Endodermal cell (in vitro differentiated cells): ENCODE measurements around the gene STPG1. TPM values are rescaled to one million over a fixed set of nuclear protein-coding genes. Genes with fewer than 3 reads are reported as not detected.

ENCODE experiments used
- DNase-seq: peaks from one replicate; pipeline ENCODE4 v3.0.0-alpha.2; 2017
- H3K27ac ChIP-seq: 2 replicates; pipeline ENCODE4 v1.5.1; 2013; ENCODE audit warnings: mild to moderate bottlenecking, low read depth, low read length, moderate library complexity
- H3K27me3 ChIP-seq: 2 replicates; pipeline ENCODE4 v1.6.1; 2013; ENCODE audit warnings: mild to moderate bottlenecking, low read length, moderate library complexity; ENCODE audit not compliant: insufficient read depth, control insufficient read depth, poor library complexity, severe bottlenecking
- H3K36me3 ChIP-seq: 2 replicates; pipeline ENCODE4 v1.7.0; 2013; ENCODE audit warnings: mild to moderate bottlenecking, low read length, moderate library complexity; ENCODE audit not compliant: control insufficient read depth, insufficient read depth
- H3K4me1 ChIP-seq: one replicate; pipeline ENCODE4 v1.7.0; 2013; ENCODE audit warnings: low read length; ENCODE audit not compliant: control insufficient read depth, insufficient read depth
- H3K4me3 ChIP-seq: 2 replicates; pipeline ENCODE4 v1.5.1; 2013; ENCODE audit warnings: mild to moderate bottlenecking, low read length, moderate library complexity
- H3K9ac ChIP-seq: 2 replicates; pipeline ENCODE4 v1.6.1; 2013; ENCODE audit warnings: mild to moderate bottlenecking, low read length, moderate library complexity; ENCODE audit not compliant: poor library complexity, severe bottlenecking; ENCODE audit errors: extremely low read depth
- H3K9me3 ChIP-seq: 2 replicates; pipeline ENCODE4 v1.6.1; 2013; ENCODE audit warnings: mild to moderate bottlenecking, low read length, moderate library complexity; ENCODE audit not compliant: control insufficient read depth
- H3K27ac Mint-ChIP-seq: 2 replicates; pipeline ENCODE4 v1.8.0; 2020; ENCODE audit warnings: mixed read lengths
- H3K27me3 Mint-ChIP-seq: 2 replicates; pipeline ENCODE4 v1.8.0; 2021; ENCODE audit warnings: mild to moderate bottlenecking, mixed read lengths; ENCODE audit not compliant: insufficient read depth
- H3K36me3 Mint-ChIP-seq: 2 replicates; pipeline ENCODE4 v1.8.0; 2020; ENCODE audit warnings: low read depth, mixed read lengths
- H3K4me1 Mint-ChIP-seq: 2 replicates; pipeline ENCODE4 v1.8.0; 2020; ENCODE audit warnings: mixed read lengths
- H3K4me3 Mint-ChIP-seq: 2 replicates; pipeline ENCODE4 v1.8.0; 2020; ENCODE audit warnings: mild to moderate bottlenecking, moderate library complexity, mixed read lengths
- H3K9me3 Mint-ChIP-seq: 2 replicates; pipeline ENCODE4 v1.8.0; 2020; ENCODE audit warnings: mild to moderate bottlenecking, mixed read lengths
- WGBS, 2 experiments: methylation state at CpG; one replicate each; pipeline versions ENCODE4 v1.1.5 to v1.1.7; 2013; ENCODE audit warnings: missing lambda C conversion rate in 2 of 2, mixed read lengths in 1 of 2; ENCODE audit not compliant: insufficient coverage in 1 of 2, insufficient read length in 1 of 2; 5-methylcytosine and 5-hydroxymethylcytosine counted together
- total RNA-seq, 2 donors: library from RNA; stranded (reverse); fragmentation: NEBNext Ultra II Directional in 1 of 2; extraction: Animal tissue kit (Norgen Biotek cat#: 25700) in 1 of 2; gene quantifications; 2 replicates in 1 of 2; 3 replicates in 1 of 2; pipeline ENCODE4 v1.2.1, GENCODE V29; 2021
- TF ChIP-seq, protein P1 (sequence below): fragments of 200-600 bp; sonication (generic); conservative IDR thresholded peaks from 2 replicates; pipeline ENCODE4 v1.5.0; 2021; ENCODE audit warnings: antibody characterized with exemption, mild to moderate bottlenecking

Gene STPG1
- total RNA-seq, 2 donors from 2014 or later, result 16.6 to 16.9 TPM

DNA sequence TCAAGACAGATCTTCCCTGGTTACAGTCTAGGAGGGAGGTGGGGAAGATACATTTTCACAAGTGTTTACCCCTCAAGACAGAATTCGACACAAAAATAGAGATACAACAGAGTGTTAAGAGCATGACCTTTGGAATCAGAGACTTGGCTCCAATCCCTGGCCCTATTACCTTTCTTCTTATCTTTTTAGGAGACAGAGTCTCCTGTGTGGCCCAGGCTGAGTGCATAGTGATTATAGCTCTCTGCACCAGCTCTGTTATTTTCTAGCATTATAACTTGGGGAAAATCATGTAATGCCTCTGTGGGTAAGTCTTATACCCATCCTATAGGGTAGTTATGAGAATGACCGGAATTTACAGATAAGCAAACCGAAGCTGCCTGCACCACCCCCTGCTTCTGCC, 11.9 kb upstream of the STPG1 start:
- Histone ChIP-seq H3K9me3 (no peaks in the 10 kb centered on the region), H3K27me3 (peaks cover 3% of the 10 kb centered on the region), H3K4me3 (no peak overlapping the region), H3K9ac (no peak overlapping the region), H3K4me1 (peaks cover 5% of the 10 kb centered on the region), H3K36me3 (no peaks in the 10 kb centered on the region), H3K27ac (no peak overlapping the region)
- TF ChIP-seq, protein P1, sequence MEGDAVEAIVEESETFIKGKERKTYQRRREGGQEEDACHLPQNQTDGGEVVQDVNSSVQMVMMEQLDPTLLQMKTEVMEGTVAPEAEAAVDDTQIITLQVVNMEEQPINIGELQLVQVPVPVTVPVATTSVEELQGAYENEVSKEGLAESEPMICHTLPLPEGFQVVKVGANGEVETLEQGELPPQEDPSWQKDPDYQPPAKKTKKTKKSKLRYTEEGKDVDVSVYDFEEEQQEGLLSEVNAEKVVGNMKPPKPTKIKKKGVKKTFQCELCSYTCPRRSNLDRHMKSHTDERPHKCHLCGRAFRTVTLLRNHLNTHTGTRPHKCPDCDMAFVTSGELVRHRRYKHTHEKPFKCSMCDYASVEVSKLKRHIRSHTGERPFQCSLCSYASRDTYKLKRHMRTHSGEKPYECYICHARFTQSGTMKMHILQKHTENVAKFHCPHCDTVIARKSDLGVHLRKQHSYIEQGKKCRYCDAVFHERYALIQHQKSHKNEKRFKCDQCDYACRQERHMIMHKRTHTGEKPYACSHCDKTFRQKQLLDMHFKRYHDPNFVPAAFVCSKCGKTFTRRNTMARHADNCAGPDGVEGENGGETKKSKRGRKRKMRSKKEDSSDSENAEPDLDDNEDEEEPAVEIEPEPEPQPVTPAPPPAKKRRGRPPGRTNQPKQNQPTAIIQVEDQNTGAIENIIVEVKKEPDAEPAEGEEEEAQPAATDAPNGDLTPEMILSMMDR, result no peak
- Mint-ChIP-seq H3K27me3 (no peaks in the 10 kb centered on the region), H3K4me3 (no peak overlapping the region), H3K36me3 (no peaks in the 10 kb centered on the region), H3K9me3 (no peaks in the 10 kb centered on the region), H3K27ac (no peak overlapping the region), H3K4me1 (peaks cover 13% of the 10 kb centered on the region)
- DNase-seq, result no peak
- 84 to 92% methylated on average over 3 of the region's 3 CpGs for WGBS, 2 experiments

DNA sequence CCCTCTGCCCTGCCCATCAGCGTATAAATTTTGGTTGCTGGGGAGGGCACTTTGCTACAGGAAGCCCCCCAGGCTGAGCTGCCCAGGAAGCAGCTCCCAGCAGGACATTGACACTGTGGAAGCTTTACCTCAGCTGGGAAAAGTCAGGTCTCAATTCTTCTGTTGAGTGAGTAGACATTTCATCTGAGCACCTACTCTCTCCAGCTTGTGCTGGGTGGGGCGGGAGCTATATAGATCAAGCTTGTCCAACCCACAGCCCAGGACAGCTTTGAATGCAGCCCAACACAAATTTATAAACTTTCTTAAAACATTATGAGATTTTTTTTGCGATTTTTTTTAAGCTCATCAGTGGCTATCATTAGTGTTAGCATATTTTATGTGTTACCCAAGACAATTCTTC, 11.4 kb upstream of the STPG1 start:
- Mint-ChIP-seq H3K27me3 (no peaks in the 10 kb centered on the region), H3K4me1 (peaks cover 13% of the 10 kb centered on the region)

DNA sequence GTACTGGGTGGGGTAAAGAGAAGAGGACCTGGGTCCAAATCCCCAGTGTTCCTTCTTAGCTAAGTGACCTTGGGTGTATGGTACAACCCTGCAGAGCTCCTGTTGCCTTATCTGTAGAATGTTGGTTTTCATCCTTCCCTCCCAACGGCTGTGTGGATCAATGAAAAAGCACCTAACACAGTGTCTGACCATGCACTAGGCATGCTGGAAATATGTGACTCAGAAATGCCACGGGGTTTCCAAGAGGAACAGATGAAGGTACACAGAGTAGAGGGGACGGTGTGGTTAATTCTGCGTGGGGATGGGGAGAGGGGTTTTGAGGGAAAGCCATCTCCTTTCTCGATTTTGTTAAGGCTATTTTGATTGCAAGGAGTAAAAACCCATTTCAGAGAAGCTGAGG, 10.6 kb upstream of the STPG1 start:
- no peaks in the 10 kb centered on the region for H3K9me3 Mint-ChIP-seq
- H3K4me1 Mint-ChIP-seq, result peaks cover 13% of the 10 kb centered on the region
- Histone ChIP-seq H3K4me1 (peaks cover 5% of the 10 kb centered on the region), H3K27me3 (no peaks in the 10 kb centered on the region), H3K9me3 (no peaks in the 10 kb centered on the region), H3K9ac (no peak overlapping the region), H3K36me3 (no peaks in the 10 kb centered on the region), H3K27ac (no peak overlapping the region), H3K4me3 (no peak overlapping the region)
- DNase-seq, result no peak
- WGBS, 2 experiments, result 79 to 81% methylated on average over 5 of the region's 5 CpGs
- no peak overlapping the region for H3K27ac Mint-ChIP-seq
- H3K27me3 Mint-ChIP-seq, result no peaks in the 10 kb centered on the region
- H3K4me3 Mint-ChIP-seq, result no peak overlapping the region
- TF ChIP-seq, protein P1, result no peak
- no peaks in the 10 kb centered on the region for H3K36me3 Mint-ChIP-seq

More for the DNA sequence above, 11.4 kb upstream of the STPG1 start:
- peaks cover 3% of the 10 kb centered on the region for H3K27me3 ChIP-seq
- TF ChIP-seq, protein P1, result no peak
- H3K4me1 ChIP-seq, result peaks cover 5% of the 10 kb centered on the region
- no peak overlapping the region for H3K9ac ChIP-seq
- Mint-ChIP-seq H3K36me3 (no peaks in the 10 kb centered on the region), H3K4me3 (no peak overlapping the region), H3K27ac (no peak overlapping the region), H3K9me3 (no peaks in the 10 kb centered on the region)
- no peaks in the 10 kb centered on the region for H3K36me3 ChIP-seq
- WGBS, 2 experiments, result 94 to 100% methylated on average over 1 to 3 of the region's 3 CpGs
- no peak overlapping the region for H3K27ac ChIP-seq
- DNase-seq, result no peak
- H3K9me3 ChIP-seq, result no peaks in the 10 kb centered on the region
- H3K4me3 ChIP-seq, result no peak overlapping the region
